HG03060 (cell line): ENCODE measurements around the gene TSPAN2.
A peak's percentile ranks its signal among the peaks of the same experiment; 100 is the strongest.

Experiments used
- ATAC-seq: cut with Tn5 transposase; IDR thresholded peaks from one replicate; pipeline ENCODE4 v1.9.1; 2021; ENCODE audit warnings: low read depth, moderate number of reproducible peaks; ENCODE audit not compliant: unreplicated experiment

The TSPAN2 gene

DNA sequence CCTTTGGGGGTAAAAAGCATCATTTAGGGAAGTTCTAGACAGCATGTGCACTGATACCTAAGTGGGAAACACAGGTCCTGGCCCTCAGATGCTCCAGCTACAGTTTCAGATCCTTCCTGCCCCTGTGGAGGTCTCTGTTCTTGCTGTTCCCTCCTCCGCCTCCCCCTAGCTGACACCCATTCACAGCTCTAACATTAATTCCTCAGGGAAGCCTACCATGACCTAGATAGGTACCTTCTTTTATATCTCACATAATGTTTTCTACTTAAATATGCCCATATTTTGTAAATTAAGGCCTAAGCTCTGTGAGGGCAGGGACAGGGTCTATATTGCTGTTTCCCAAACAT is 11.3 kb downstream of the TSPAN2 start:
- ATAC-seq: no peak

DNA sequence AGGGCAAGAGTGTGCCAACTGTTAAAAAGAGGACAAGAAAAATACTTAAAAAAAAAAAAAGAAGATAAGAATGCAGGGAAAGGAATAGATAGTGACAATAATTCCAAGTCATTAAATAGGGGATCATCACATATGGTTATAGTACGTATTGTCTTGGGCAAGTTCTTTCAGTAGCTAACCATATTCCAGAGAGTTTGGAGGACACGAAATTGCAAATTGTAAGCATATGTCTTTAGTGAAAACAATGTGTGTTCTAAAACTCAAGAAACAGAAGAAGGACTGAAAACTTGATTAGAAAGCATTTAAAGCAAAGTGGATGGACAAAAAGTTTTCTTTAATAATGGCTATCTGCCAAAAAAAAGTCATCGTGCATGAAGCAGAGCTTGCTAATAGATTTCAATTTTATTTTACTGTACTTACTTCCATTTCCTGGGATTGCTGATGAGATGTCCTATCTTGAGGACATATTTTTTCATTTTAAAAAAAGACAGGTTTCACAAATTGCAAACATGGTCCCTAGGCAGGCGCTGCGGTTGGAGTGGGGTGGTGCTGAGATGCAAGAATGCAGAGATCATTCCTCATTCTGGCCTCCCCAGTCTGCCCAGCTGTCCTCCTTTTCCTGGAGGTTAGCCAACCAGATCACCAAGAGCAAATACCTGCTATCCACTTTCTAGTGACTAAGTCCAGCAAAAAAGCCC is 11.9 kb downstream of the TSPAN2 start:
- ATAC-seq: no peak

DNA sequence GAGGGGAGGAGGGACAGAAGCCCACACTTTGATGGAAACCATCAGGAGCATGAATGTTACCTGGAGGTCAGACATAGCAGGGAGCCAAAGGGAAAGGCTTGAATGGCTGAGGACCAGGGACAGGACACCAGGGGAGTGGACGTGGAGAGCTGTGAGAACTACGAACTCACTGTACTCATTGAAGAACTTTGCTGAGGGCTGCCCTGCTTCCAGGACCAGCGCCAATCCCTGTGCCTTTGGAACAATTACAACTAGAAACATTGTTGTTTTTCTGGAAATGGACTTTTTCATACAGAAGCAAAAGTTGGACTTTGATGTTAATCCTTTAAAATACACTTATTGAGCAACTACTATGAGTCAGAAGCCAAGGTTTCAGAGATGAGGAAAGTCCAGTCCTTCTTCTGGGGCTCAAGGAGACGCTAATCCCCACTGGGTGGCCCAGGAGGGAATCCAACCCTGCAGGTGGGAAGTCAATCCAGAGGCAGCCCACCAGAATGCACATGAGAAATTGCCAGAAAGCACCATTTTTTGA is 12.9 kb downstream of the TSPAN2 start:
- ATAC-seq: no peak

DNA sequence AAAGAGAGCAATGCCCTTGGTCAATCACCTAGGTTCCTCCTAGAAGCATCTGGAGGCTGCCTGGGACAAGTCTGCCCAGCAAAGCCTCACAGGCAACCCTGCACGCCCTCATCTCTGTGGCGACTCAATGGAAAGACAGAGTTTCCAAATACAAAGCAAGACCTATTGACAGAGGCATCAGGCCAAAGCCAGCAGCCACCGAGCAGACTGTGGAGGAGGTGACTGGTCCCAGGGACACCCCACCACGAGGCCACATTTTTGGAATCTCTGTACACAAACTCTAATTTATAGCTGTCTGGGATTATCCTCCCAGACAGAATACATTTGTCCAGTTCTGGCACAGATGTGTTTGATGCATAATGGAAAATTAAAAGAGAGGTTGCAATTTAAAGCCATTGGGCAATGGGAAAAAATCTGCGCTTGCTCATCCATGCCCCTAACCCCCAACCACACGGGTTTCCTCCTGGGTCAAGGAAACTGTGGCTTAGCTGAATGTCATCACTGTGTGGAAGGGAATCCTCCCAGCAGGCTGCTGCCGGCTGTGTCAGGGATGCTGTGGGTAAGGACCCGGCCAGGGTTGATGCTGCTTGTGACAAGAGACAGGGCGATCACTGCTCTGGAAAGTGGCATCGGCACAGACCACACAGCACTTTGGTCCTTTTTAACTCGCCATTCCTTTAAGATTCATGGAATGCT is 14.3 kb downstream of the TSPAN2 start:
- no peak for ATAC-seq

DNA sequence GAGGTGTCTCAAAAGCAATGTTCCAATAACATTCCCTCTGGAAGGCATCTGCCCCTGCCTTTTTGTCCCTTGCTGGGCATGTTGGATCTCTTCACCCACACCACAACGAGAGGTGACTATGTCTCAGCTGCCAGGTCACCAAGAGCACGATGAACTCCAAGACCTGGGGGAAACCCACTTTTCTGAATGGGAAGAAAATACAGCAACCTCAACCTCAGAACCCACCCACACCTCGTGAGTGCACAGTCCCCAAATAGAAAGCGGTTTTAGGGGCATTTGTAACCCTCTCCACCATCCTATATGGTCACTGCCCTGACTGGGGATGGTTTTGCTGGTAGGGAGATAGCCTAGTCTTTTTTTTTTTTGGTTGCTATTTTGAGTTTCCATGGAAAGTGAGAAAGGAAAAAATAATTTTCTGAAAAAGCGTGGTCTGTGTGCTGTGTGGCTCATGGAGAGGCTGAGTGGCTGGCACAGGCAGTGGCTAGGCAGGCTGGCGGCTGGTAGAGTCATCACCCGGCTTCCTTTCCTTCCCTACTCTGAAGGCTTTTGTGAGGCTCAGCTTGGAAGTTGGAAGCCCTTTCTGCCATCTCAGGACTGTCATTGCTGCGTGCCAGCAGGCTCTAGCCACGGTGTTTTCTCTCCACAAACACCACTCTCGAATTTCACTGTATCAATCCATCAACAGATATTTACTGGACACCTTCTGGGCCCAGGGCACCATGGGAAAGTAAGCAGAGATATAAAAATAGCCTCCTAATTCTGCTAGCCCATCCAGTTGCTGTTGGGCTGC is 15.8 kb downstream of the TSPAN2 start:
- no peak for ATAC-seq

DNA sequence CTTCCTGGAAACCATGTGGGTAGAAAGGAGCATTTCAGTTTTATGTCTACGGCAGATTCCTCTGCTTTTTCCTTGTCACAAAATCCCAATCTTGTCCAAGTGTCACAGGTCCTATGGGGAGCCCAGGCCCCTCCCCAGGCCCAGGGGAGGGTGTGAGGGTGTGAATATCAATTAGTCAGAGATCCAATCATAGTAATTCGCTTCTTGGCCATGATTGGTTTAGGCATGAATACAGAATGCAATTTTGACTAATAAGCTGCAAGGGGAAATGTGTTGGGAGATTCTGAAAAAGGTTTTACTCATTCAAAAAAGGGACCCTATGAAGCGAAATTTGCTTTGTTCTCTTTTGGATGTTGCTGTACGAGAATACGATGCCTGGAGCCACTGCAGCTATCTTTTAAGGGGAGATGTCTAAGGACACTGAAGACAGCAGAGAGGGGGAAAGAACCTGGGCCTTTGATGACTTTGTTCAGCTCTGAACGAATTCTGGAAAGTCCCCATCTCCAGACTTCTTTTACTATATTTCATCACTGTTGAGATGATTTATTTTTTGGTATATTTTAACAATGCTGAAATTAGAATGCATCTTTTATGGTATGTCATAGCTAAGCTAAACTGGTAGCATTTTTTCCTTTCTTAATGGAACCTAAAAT is 18.2 kb downstream of the TSPAN2 start:
- no peak for ATAC-seq

DNA sequence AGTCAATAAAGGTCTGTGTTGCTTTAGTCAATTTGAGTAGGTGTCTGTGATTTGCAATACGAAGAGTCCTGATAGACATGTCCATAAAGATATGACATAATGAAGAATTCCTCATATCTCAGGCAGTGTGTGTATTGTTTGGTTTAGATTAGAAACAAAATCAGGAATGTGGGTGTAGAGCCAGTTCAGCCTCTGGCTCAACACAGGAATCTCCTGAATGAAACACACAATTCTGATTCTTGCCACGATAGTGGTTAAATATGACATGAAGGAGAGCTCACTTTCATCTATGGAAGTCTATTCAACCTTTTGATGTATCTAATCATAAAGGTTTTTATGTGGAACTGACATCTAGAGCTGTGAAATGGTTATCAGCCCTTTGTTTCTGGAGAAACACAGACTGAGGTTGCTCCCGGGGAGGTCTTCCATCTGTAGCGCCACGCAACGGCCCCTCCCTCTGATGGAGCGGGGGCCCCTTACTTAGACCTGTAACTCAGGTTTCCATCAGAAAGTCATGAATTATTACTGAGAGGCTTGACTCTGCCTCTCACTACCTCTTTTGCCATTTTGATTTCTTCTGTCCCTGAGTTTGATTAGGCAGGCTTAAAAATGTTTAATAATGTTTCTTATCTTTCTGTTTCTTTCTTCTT is 19.5 kb downstream of the TSPAN2 start:
- ATAC-seq: no peak

DNA sequence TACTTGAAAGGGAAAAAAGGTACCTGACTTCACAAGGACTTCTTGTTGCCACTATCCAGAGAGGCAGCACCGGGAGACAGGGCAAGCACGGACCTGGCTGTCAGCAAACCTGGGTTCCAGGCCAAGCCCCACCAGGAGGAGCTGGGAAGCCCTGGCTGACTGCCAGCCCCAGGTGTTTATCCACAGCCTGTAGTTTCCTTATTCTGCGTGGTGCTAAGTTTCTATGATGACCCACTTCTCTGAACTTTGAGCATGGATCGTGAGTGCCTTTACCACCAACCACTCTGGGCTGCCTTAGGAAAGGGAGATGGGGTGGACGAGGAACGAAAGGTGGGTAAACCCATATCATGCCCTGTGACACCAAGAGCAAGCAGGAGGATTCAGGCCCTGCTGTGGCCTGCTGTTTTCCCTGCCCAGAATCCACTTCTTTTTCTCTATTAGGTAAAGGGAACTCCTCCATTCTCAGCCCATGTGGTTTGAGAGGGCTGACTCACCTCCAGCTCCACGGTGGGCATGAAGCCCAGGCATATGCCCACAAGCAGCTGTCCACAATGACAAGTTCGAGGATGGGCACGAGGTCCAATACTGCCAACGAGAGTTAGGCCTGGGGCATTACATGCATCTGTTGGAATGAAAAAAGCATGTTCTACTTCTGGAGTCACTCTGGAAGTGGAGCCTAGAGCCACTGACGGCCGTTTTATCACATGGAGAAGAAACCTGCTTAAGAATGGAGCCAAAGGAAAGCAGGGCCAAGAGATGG is 20.3 kb downstream of the TSPAN2 start:
- no peak for ATAC-seq

DNA sequence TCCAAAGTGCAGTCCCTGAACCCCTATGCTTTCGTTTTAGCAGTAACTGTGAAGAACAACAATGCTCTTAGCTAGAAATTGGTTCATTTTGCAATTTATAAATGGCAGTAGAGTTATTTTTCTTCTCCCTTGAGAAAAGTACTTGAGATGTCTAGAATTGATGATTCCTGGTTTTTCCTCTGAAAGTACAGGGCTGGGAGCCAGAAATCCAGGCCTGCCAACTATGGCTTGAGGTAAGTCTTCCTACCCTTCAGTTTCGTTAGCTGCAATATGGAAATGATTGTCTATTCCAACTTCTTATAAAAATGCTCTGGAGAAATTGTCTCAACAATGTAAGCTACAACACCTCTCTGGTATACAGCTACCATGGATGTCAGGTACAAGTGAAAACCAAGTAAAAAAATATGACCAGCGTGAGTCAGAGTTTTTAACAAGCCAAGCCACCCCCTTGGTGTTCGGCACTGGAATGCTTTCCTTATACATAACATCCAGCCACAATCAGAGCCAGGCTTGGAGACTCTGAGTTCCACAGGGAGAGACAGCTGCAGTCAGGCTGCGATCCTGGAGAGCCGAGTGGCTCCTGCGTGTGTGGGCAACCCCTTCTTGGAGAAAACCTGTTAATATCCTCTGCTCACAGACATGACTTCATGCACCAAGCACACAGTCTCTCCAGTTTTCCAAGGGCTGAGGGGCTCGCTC is 22.0 kb downstream of the TSPAN2 start:
- no peak for ATAC-seq

DNA sequence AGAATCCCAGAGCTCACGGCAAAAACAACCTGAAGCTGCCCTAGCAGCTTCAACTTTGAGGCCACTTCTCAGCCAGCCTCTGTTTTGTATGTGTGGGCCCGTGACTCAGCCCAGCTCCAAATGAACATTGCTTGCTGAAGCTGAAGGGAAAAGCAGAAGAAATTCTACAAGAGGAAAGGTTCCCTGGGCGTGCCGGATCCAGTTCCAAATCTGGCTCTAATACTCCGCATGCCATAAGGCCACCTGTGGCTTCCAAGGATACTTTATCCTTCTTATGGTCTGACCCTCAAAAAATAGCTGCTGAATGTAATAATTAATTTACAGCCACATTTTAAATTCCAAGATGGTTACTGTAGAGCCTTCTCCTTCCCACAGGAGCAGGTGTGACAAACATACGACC is 24.3 kb downstream of the TSPAN2 start:
- no peak for ATAC-seq

DNA sequence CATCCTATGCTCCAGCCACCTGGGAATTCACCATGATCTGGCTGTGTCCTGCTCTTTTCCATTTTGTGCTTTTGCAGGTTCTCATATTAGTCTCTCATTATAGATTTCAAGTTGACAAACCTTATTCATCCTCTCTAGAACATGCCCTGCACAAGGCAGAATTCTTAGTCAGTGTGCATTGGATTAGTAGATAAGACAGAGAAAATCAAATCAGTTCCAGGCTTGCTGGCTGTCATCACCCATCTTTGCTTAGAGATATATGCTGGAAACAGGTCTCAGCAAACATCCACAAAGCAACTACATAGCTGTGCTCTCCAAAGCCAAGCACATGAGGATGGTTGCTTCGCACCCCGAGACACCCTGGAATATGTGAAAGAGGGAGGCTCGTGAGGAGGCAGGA is 24.8 kb downstream of the TSPAN2 start:
- ATAC-seq: no peak

DNA sequence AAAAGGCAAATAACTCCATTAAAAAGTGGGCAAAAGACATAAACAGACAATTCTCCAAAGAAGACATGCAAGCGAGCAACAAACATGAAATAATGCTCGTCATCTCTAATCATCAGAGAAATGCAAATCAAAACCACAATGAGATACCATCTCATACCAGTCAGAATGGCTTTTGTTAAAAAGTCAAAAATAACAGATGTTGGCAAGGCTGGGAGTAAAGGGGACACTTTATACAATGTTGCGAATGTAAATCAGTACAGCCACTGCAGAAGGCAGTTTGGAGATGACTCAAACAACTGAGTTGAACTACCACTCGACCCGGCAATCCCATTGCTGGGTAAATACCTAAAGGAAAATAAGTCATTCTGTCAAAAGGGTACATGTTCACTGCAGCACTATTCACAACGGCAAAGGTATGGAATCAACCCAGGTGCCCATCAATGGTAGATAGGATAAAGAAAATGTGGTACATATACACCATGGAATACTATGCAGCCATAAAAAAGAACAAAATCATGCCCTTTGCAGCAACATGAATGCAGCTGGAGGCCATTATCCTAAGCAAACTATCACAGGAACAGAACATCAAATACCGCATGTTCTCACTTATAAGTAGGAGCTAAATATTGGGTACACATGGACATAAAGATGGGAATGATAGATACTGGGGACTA is 25.9 kb downstream of the TSPAN2 start:
- ATAC-seq: peak; percentile 43

DNA sequence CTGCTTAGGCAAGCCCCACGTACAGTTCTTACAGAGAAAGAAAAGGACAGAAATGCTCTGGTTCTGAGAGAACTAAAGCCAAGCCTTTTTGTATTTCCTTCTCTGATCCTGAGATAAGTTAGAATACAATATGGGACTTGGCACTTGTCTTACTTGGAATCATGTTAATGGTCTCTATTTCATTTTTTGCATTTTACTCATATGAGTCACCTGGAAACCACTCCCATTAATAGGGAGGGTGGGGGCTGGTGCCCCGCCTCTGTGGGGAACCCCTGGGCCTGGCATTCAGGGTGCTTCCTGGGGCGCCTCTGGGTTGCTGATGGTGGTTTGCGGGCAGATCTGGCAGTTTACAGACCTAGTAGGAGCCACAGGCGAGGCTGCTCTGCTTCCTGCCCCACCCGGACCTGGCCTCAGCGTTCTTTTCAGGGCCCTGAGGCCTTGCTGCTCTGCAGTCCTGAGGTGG is 26.7 kb downstream of the TSPAN2 start:
- ATAC-seq: peak; percentile 51

DNA sequence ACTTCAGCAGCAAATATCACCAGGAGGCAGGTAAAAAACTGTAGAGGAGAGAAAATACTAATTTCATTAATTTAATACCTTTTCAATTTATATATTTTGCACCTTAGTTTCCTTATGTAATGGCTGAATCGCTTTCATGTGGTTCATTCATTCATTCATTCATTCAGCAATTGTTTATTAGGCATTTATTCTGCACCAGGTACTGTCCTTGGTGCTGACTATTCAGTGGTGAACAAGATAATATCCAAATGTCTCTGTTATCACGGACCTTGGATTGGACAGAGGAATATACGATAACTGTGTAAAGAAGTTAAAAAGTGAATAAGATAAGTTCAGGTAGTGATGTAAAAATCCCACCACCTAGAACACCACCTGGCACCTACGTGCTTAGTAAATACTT is 28.8 kb downstream of the TSPAN2 start:
- no peak for ATAC-seq

DNA sequence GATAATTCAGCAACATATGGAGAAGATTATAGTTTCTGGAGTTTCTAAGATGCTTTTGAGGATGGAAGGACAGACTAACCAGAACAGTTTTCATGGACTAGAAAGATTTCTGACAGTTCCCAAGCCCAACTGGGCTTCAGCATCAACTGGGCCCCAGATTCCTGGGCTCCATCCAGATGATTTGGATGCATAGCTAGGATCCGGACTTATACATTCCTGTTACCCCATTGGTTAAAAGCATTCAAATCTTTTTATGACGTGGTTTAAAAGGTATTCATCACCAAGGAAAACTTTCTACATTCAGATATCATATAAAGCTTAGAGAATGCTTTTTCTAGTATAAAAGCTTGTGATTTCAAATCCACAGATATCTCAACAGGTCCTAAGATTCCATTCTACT is 30.0 kb downstream of the TSPAN2 start:
- no peak for ATAC-seq

DNA sequence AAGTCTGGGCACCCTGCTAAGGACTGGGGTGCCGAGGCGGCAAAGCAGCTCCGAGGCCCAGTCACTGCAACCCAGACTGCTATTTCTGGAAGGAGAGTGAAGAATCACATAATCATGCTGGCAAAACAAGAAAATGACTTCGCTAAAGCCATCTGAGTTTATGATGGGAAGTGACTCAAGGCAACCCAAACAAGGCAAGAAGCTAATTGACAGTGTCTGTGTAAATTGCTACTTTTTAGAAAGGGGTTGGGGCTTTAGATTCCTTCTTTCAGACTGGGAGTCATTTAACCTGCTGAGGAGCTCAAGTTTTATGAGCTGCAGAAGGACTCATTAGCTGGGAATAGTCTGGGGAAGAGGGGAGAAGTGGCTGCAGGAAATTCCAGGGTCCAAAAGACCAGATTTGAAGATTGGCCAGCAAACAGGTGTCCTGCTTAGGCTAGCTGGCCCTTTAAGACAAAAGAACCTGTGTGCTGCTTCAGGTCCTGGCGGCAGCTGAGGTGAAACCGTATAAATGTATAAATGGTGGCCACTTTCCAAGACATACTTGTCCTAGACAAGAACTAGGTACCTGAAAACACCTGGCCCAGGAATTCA is 31.5 kb downstream of the TSPAN2 start:
- ATAC-seq: no peak

DNA sequence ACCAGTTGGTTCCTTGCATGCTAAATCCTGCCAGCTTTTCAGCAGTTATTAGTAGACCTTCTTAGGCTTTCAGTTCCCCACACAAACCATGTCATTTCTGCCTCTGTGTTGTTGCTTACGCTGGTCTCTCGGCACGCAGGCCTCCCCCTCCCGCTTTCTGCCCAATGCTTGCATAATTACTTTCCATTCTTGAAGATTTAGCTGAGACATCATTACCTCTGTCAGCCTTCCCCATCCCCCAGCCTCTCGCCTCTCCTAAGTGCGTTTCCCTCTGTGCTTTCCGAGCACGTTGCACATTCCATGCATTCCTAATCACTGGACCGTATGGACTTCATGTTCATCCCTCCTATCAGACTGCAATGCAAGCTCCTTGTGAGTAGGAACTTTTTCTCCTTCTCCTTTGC is 32.9 kb downstream of the TSPAN2 start:
- ATAC-seq: no peak

DNA sequence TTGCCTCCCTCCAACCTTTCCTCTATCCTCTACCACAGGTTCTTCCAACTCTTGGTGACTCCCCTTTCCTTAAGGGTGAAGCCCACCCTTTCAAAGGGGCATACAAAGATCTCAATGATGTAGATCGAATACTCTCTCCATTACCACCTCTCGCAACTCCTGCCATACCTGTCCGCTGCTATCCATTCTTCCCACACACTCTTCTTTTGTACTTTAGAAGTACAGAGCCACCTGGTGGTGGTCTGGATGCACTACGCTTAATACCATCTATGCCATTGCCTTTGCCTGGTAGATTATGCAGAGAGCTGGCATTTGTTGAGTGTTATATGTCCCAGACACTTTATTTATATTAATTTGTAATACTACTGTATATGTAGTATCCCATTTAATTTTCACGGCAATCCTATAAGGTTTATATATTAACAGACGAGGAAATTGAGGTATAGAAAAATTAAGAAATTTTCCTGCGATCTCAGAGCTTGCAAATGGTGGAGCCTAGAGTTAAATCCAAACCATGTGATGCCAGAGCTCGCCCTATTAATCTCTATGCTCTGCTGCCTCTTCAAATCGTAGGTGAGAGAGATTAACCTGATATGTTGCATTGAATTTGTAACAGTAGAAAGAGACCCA is 36.7 kb downstream of the TSPAN2 start:
- ATAC-seq: no peak
